ENCODE results near the gene PSMA1. TPM values are rescaled to one million over a fixed set of nuclear protein-coding genes. Genes with fewer than 3 reads are reported as not detected.

Gene PSMA1
- total RNA-seq, 2 donors from 2014 or later = 120 to 147 TPM

- Histone ChIP-seq H3K36me3 (no peaks in the 10 kb centered on the region), H3K4me1 (peaks cover 4% of the 10 kb centered on the region), H3K9me3 (no peaks in the 10 kb centered on the region), H3K4me3 (no peak overlapping the region), H3K27me3 (no peaks in the 10 kb centered on the region), H3K27ac (no peak overlapping the region), H3K9ac (ENCODE audit: low read depth in 2 of 2, low read length in 2 of 2) (no peak overlapping the region)
- intact Hi-C loops (cut with DNase I) = loop anchor here (10.0 kb wide), 1 partner anchor 98 kb away; the partner anchor contains the start of gene PDE3B
- TF ChIP-seq, protein P1, sequence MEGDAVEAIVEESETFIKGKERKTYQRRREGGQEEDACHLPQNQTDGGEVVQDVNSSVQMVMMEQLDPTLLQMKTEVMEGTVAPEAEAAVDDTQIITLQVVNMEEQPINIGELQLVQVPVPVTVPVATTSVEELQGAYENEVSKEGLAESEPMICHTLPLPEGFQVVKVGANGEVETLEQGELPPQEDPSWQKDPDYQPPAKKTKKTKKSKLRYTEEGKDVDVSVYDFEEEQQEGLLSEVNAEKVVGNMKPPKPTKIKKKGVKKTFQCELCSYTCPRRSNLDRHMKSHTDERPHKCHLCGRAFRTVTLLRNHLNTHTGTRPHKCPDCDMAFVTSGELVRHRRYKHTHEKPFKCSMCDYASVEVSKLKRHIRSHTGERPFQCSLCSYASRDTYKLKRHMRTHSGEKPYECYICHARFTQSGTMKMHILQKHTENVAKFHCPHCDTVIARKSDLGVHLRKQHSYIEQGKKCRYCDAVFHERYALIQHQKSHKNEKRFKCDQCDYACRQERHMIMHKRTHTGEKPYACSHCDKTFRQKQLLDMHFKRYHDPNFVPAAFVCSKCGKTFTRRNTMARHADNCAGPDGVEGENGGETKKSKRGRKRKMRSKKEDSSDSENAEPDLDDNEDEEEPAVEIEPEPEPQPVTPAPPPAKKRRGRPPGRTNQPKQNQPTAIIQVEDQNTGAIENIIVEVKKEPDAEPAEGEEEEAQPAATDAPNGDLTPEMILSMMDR (IDR thresholded peaks at IDR 0.05) = no peak
- no peak for DNase-seq
Observed at GRCh38 chr11:14546672-14547071, 26.5 kb upstream of the PSMA1 start.

- no peak overlapping the region for H3K9ac ChIP-seq (ENCODE audit: low read depth in 2 of 2, low read length in 2 of 2)
- H3K27ac ChIP-seq = no peak overlapping the region
- TF ChIP-seq, protein P1 (IDR thresholded peaks at IDR 0.05) = no peak
- H3K4me3 ChIP-seq = no peak overlapping the region
- no peak for DNase-seq
- no peaks in the 10 kb centered on the region for H3K9me3 ChIP-seq
- intact Hi-C loops (cut with DNase I) = loop anchor here (10.0 kb wide), 1 partner anchor 100 kb away; the partner anchor contains the start of gene PDE3B
- H3K27me3 ChIP-seq = no peaks in the 10 kb centered on the region
- no peaks in the 10 kb centered on the region for H3K36me3 ChIP-seq
- peaks cover 4% of the 10 kb centered on the region for H3K4me1 ChIP-seq
Observed at GRCh38 chr11:14544611-14545010, 24.4 kb upstream of the PSMA1 start.

- peaks cover 4% of the 10 kb centered on the region for H3K4me1 ChIP-seq
- H3K27ac ChIP-seq = peak overlapping the region; percentile 21
- DNase-seq = no peak
- H3K36me3 ChIP-seq = no peaks in the 10 kb centered on the region
- TF ChIP-seq, protein P1 (IDR thresholded peaks at IDR 0.05) = no peak
- no peaks in the 10 kb centered on the region for H3K9me3 ChIP-seq
- H3K9ac ChIP-seq (ENCODE audit: low read depth in 2 of 2, low read length in 2 of 2) = no peak overlapping the region
- H3K4me3 ChIP-seq = no peak overlapping the region
- intact Hi-C loops (cut with DNase I) = loop anchor here (10.0 kb wide), 1 partner anchor 102 kb away; the partner anchor contains the start of gene PDE3B
- no peaks in the 10 kb centered on the region for H3K27me3 ChIP-seq
Observed at GRCh38 chr11:14543260-14543659, 23.1 kb upstream of the PSMA1 start.

GRCh38 chr11:14542324-14542723 lies 22.1 kb upstream of the PSMA1 start:
- Histone ChIP-seq H3K4me1 (peaks cover 4% of the 10 kb centered on the region), H3K27ac (peak overlapping the region; percentile 21)

DNA sequence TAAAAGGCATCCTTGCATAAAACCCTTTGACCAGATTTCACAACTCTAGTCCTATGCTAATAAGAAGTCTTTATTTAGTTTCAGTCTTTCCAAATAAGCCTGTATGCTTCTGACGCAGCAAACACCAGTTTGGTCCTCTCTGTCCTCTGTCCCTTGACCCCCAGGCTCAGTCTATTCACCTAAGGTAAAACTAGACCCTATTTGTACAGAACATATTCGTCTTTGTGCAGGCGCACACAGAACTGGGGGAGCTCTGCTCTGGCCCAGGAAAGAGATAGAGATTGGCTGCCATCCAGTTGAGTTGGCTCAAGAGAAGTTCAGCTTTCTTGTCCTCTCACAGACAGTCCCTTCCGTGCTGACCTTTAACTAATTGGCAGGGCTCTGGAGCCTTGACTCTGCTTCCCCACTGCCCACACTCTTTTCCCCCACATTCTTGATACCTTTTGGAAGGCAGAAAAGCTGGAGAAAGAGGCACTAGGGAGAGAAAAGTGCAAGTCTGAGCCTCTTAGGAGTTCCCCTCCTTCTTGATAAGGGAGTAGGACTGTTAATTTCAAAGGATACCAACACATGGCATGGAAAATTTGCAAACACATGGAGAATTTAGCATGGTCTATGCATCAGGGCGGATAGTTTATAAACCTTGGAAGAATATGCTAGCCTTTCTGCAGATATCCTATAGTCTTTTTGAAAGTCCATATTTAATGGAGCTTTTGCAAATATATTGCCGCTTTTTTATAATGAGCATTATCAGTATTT lies 21.2 kb upstream of the PSMA1 start:
- no peak for DNase-seq
- peak overlapping the region in 1 of 2 donors; percentile 26 for H3K9ac ChIP-seq (ENCODE audit: low read depth in 2 of 2, low read length in 2 of 2)
- H3K27me3 ChIP-seq = no peaks in the 10 kb centered on the region
- peak overlapping the region; percentile 21 for H3K27ac ChIP-seq
- no peak overlapping the region for H3K4me3 ChIP-seq
- peaks cover 4% of the 10 kb centered on the region for H3K4me1 ChIP-seq
- H3K9me3 ChIP-seq = no peaks in the 10 kb centered on the region
- no peaks in the 10 kb centered on the region for H3K36me3 ChIP-seq
- intact Hi-C loops (cut with DNase I) = loop anchor here (10.0 kb wide), 1 partner anchor 103 kb away; the partner anchor contains the start of gene PDE3B
- TF ChIP-seq, protein P1 (IDR thresholded peaks at IDR 0.05) = no peak

More at GRCh38 chr11:14542324-14542723, 22.1 kb upstream of the PSMA1 start:
- no peak for DNase-seq
- Histone ChIP-seq H3K9ac (ENCODE audit: low read depth in 2 of 2, low read length in 2 of 2) (no peak overlapping the region), H3K27me3 (no peaks in the 10 kb centered on the region), H3K9me3 (no peaks in the 10 kb centered on the region), H3K36me3 (no peaks in the 10 kb centered on the region), H3K4me3 (no peak overlapping the region)
- intact Hi-C loops (cut with DNase I) = loop anchor here (10.0 kb wide), 1 partner anchor 102 kb away; the partner anchor contains the start of gene PDE3B
- TF ChIP-seq, protein P1 (IDR thresholded peaks at IDR 0.05) = no peak
